GM12891 (cell line): ENCODE data around the gene PDE6B.
"Not testable (repeated sequence)": the region's sequence is repeated elsewhere in the genome, so short reads cannot be mapped to it uniquely, and the experiment has no call there.

Experiments used
- DNase-seq: peaks from one replicate; pipeline ENCODE4 v3.0.0; 2011; ENCODE audit warnings: low spot score; ENCODE audit not compliant: insufficient read length
- FAIRE-seq: peaks from 2 replicates; lab custom pipeline; 2011; peaks lifted over from hg19 to GRCh38; lab: Jason Lieb, UNC
- PAX5 ChIP-seq: IDR thresholded peaks from 2 replicates; pipeline ENCODE4 v1.6.1; 2011; ENCODE audit warnings: low read length, moderate library complexity, mild to moderate bottlenecking; ENCODE audit not compliant: insufficient read depth, severe bottlenecking
- POLR2A ChIP-seq: IDR thresholded peaks from 2 replicates; pipeline ENCODE4 v1.6.1; 2011; ENCODE audit warnings: low read depth, low read length, control low read depth
- POLR2AphosphoS5 ChIP-seq: IDR thresholded peaks from 2 replicates; pipeline ENCODE4 v1.6.1; 2011; ENCODE audit warnings: low read depth, low read length, control low read depth
- POU2F2 ChIP-seq: IDR thresholded peaks from 2 replicates; pipeline ENCODE4 v1.6.1; 2011; ENCODE audit warnings: low read depth, mild to moderate bottlenecking, control low read depth, low read length, moderate library complexity
- SPI1 ChIP-seq: IDR thresholded peaks from 2 replicates; pipeline ENCODE4 v1.6.1; 2011; ENCODE audit warnings: low read depth, low read length, control low read depth
- TAF1 ChIP-seq: IDR thresholded peaks from 2 replicates; pipeline ENCODE4 v1.6.1; 2011; ENCODE audit warnings: low read depth, low read length, control low read depth

The PDE6B gene

GRCh38 chr4:704198-704891 is 79.0 kb downstream of the PDE6B start:
- FAIRE-seq = no peak

GRCh38 chr4:704971-705277 is 79.6 kb downstream of the PDE6B start:
- TF ChIP-seq POLR2AphosphoS5 = no peak
- TF ChIP-seq TAF1 = no peak
- no peak for TF ChIP-seq POLR2A
- TF ChIP-seq POU2F2 = no peak
- no peak for TF ChIP-seq PAX5
- no peak for TF ChIP-seq SPI1
- FAIRE-seq (peak; percentile 82), DNase-seq (no peak)

More at GRCh38 chr4:704198-704891, 79.0 kb downstream of the PDE6B start:
- DNase-seq = no peak
- TF ChIP-seq POU2F2 (no peak), PAX5 (no peak), POLR2A (no peak), TAF1 (no peak), POLR2AphosphoS5 (no peak), SPI1 (no peak)

- TF ChIP-seq POLR2AphosphoS5 = no peak
- peak; percentile 100 for DNase-seq
- FAIRE-seq = peak; percentile 100
These were observed 80.1 kb downstream of the PDE6B start, which contains the start of gene PCGF3 for GRCh38 chr4:705278-706082. Gene PCGF3, plus strand, starts transcription at chr4:705832. Its CDS starts 27,849 bp downstream, at chr4:733681.

GRCh38 chr4:706083-706633 is 80.8 kb downstream of the PDE6B start:
- not testable (repeated sequence) for DNase-seq

GRCh38 chr4:706834-707598 is 81.6 kb downstream of the PDE6B start:
- FAIRE-seq (no peak), DNase-seq (no peak)
- TF ChIP-seq SPI1 (no peak), POLR2AphosphoS5 (no peak), TAF1 (no peak), PAX5 (no peak), POU2F2 (no peak), POLR2A (no peak)

More at GRCh38 chr4:706083-706633, 80.8 kb downstream of the PDE6B start:
- FAIRE-seq = not testable (repeated sequence)

GRCh38 chr4:707929-708630 is 82.7 kb downstream of the PDE6B start:
- TF ChIP-seq POLR2A = no peak
- no peak for TF ChIP-seq POLR2AphosphoS5
- TF ChIP-seq PAX5 = no peak
- TF ChIP-seq POU2F2 = no peak
- no peak for TF ChIP-seq SPI1
- no peak for TF ChIP-seq TAF1
- no peak for FAIRE-seq
- DNase-seq = no peak

GRCh38 chr4:708631-708933 is 83.2 kb downstream of the PDE6B start:
- DNase-seq (no peak), FAIRE-seq (no peak)

GRCh38 chr4:709348-709747 is 84.0 kb downstream of the PDE6B start:
- DNase-seq = no peak
- no peak for TF ChIP-seq PAX5
- TF ChIP-seq POLR2AphosphoS5 = no peak
- no peak for TF ChIP-seq POU2F2
- no peak for TF ChIP-seq POLR2A
- TF ChIP-seq SPI1 = no peak
- no peak for TF ChIP-seq TAF1
- FAIRE-seq = no peak

More at GRCh38 chr4:708631-708933, 83.2 kb downstream of the PDE6B start:
- TF ChIP-seq POU2F2 = no peak
- no peak for TF ChIP-seq SPI1
- no peak for TF ChIP-seq TAF1
- TF ChIP-seq PAX5 = no peak
- TF ChIP-seq POLR2A = no peak

GRCh38 chr4:710116-710515 is 84.7 kb downstream of the PDE6B start:
- TF ChIP-seq POLR2A = no peak
- no peak for TF ChIP-seq POU2F2
- TF ChIP-seq TAF1 = no peak
- no peak for TF ChIP-seq PAX5
- TF ChIP-seq SPI1 = no peak
- TF ChIP-seq POLR2AphosphoS5 = no peak
- no peak for DNase-seq
- no peak for FAIRE-seq
